Fibroblast of lung (primary cell): ENCODE measurements around the gene SMCHD1.

ENCODE experiments used
- CTCF ChIP-seq, 2 donors: IDR thresholded peaks in 1 of 2; conservative IDR thresholded peaks in 1 of 2; 1 replicate in 1 of 2; 2 replicates in 1 of 2; pipeline ENCODE4 v1.5.1; 2011 to 2012; ENCODE audit warnings: low read length in 2 of 2, control low read depth in 1 of 2, inconsistent platforms in 1 of 2, low read depth in 1 of 2, mild to moderate bottlenecking in 1 of 2
- EZH2 ChIP-seq: IDR thresholded peaks from 2 replicates; pipeline ENCODE4 v1.5.1; 2012; ENCODE audit warnings: low read length, control low read depth, mild to moderate bottlenecking; ENCODE audit errors: missing control alignments

DNA sequence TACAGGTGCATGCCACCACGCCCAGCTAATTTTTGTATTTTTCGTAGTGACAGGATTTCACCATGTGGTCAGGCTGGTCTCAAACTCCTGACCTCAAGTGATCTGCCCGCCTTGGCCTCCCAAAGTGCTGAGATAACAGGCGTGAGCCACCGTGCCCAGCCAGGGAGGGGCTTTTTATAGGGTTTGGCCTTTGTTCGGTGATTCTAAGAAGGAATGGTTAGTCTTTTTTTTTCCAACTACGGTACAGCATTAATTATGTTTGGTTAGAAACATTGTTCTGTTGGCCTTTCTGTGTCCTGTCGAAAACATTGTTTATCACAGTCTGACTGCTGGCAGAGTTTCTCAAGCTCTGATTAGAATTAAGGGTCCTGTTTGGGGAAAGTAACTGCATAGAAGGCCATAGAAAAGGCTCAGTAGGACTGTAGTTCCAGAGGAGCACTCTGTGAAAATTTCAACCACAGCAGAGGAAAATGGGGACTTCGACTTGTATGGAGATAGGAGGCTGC, 19.3 kb upstream of the SMCHD1 start:
- TF ChIP-seq CTCF (conservative IDR thresholded peaks at IDR 0.05 in 1 of 2, IDR thresholded peaks at IDR 0.05 in 1 of 2; ENCODE audit: low read depth in 1 of 2, low read length in 2 of 2) = no peak
- no peak for TF ChIP-seq EZH2
